Smooth muscle cell (in vitro differentiated cells): ENCODE measurements around the gene ZSWIM8. TPM values are rescaled to one million over a fixed set of nuclear protein-coding genes. Genes with fewer than 3 reads are reported as not detected.

ENCODE experiments used
- DNase-seq: peaks from one replicate; lab custom pipeline; 2025; ENCODE audit not compliant: unreplicated experiment; lab: John Stamatoyannopoulos, UW
- H2AFZ ChIP-seq: fragments of 200-600 bp; sonication (generic); 2 replicates; pipeline ENCODE4 v1.6.0; 2016; ENCODE audit warnings: antibody characterized with exemption, low read depth, mild to moderate bottlenecking
- H3F3A ChIP-seq: fragments of 200-600 bp; sonication (generic); 2 replicates; pipeline ENCODE4 v1.6.0; 2017; ENCODE audit warnings: antibody characterized with exemption, low read depth
- H3K27ac ChIP-seq: fragments of 200-600 bp; sonication (generic); 2 replicates; pipeline ENCODE4 v1.5.1; 2016; ENCODE audit warnings: low read depth, mild to moderate bottlenecking
- H3K27me3 ChIP-seq: fragments of 200-600 bp; sonication (generic); 2 replicates; pipeline ENCODE4 v1.6.1; 2016; ENCODE audit warnings: low read depth, mild to moderate bottlenecking
- H3K36me3 ChIP-seq: fragments of 200-600 bp; sonication (generic); 2 replicates; pipeline ENCODE4 v1.5.1; 2016; ENCODE audit warnings: low read depth
- H3K4me1 ChIP-seq: fragments of 200-600 bp; sonication (generic); 2 replicates; pipeline ENCODE4 v1.5.1; 2016; ENCODE audit warnings: low read depth
- H3K4me2 ChIP-seq: fragments of 200-600 bp; sonication (generic); 2 replicates; pipeline ENCODE4 v1.6.0; 2016; ENCODE audit warnings: mild to moderate bottlenecking
- H3K4me3 ChIP-seq: fragments of 200-600 bp; sonication (generic); 2 replicates; pipeline ENCODE4 v1.5.1; 2016; ENCODE audit warnings: mild to moderate bottlenecking
- H3K79me2 ChIP-seq: fragments of 200-600 bp; sonication (generic); 2 replicates; pipeline ENCODE4 v1.6.0; 2016; ENCODE audit warnings: low read depth, mild to moderate bottlenecking
- H3K9ac ChIP-seq: fragments of 200-600 bp; sonication (generic); 2 replicates; pipeline ENCODE4 v1.6.0; 2016; ENCODE audit warnings: low read depth
- H3K9me3 ChIP-seq: fragments of 200-600 bp; sonication (generic); replicated peaks from 2 replicates; pipeline ENCODE4 v1.5.1; 2016; ENCODE audit warnings: low read depth
- H4K20me1 ChIP-seq: fragments of 200-600 bp; sonication (generic); 2 replicates; pipeline ENCODE4 v1.6.0; 2016; ENCODE audit warnings: low read depth
- WGBS: methylation state at CpG from one replicate; pipeline ENCODE4 v1.1.7; 2016; ENCODE audit warnings: low lambda C conversion rate; 5-methylcytosine and 5-hydroxymethylcytosine counted together
- polyA plus RNA-seq: library from polyadenylated mRNA; unstranded; fragments of >200 nt; fragmentation: Nextera tagmentation; extraction: Ambion mirVana; gene quantifications from 2 replicates; pipeline ENCODE4 v1.2.1, GENCODE V29; 2016
- total RNA-seq: library from RNA; depleted of rRNA; stranded (reverse); fragments of >200 nt; gene quantifications from 2 replicates; pipeline ENCODE4 v1.2.3, GENCODE V29; 2014
- TF ChIP-seq, protein P1 (sequence below): fragments of 200-600 bp; sonication (generic); IDR thresholded peaks from 2 replicates; pipeline ENCODE4 v1.5.1; 2017; ENCODE audit warnings: borderline replicate concordance, mild to moderate bottlenecking, antibody characterized with exemption; ENCODE audit not compliant: insufficient read depth, poor library complexity, severe bottlenecking

Gene ZSWIM8
- total and polyA plus RNA-seq, 2 experiments from 2014 or later, result 48.3 to 83.9 TPM

DNA sequence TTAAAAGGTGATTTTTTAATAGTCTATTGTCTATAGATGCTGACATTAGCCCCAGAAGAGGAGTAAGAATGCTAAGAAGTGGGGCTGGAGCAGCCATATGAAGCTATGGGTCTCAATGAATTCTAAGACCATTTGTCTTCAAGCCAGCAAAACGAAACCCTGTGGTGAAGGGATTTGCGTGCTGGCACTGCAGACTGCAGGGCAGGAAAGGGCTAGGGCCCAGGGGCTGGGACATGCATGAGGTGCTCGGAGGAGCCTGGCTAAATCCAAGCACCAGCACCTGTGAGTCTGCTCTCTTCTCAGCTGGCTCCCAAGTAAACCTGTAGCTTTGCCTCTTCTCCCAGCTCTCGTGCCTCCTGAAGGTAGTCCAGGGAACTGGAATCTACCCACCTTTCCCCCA lies 27.3 kb downstream of the ZSWIM8 start:
- WGBS, result 90% methylated on average over 4 of the region's 4 CpGs
- Histone ChIP-seq H3K4me2 (no peak overlapping the region), H3K4me3 (no peak overlapping the region), H3K27me3 (no peaks in the 10 kb centered on the region), H3F3A (peaks cover 9% of the 10 kb centered on the region), H2AFZ (no peak overlapping the region), H3K79me2 (peaks cover 18% of the 10 kb centered on the region), H4K20me1 (no peaks in the 10 kb centered on the region), H3K9ac (no peak overlapping the region), H3K36me3 (no peaks in the 10 kb centered on the region), H3K9me3 (no peaks in the 10 kb centered on the region), H3K4me1 (peaks cover 17% of the 10 kb centered on the region), H3K27ac (no peak overlapping the region)
- DNase-seq, result no peak
- TF ChIP-seq, protein P1, sequence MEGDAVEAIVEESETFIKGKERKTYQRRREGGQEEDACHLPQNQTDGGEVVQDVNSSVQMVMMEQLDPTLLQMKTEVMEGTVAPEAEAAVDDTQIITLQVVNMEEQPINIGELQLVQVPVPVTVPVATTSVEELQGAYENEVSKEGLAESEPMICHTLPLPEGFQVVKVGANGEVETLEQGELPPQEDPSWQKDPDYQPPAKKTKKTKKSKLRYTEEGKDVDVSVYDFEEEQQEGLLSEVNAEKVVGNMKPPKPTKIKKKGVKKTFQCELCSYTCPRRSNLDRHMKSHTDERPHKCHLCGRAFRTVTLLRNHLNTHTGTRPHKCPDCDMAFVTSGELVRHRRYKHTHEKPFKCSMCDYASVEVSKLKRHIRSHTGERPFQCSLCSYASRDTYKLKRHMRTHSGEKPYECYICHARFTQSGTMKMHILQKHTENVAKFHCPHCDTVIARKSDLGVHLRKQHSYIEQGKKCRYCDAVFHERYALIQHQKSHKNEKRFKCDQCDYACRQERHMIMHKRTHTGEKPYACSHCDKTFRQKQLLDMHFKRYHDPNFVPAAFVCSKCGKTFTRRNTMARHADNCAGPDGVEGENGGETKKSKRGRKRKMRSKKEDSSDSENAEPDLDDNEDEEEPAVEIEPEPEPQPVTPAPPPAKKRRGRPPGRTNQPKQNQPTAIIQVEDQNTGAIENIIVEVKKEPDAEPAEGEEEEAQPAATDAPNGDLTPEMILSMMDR, result no peak

DNA sequence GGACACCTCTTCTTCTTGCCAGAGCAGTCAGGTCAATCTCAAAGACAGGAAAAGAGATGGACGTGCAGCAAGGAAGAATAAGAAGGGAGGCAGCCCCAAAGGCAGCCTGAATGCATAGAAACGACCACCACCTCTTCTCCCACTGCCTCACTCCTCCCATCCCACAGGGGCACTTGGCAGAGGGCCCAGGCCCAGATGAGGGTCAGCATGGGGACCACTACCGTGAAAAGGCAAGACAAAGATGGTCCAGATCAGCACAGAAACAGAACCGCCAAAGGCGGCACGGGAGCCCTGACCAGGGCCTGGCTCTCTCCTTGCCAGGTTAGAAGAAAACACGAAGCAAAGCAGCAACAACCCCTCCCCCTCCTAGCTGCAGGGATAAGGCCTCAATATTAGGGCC lies 27.9 kb downstream of the ZSWIM8 start:
- Histone ChIP-seq H3K27me3 (no peaks in the 10 kb centered on the region), H3K36me3 (no peaks in the 10 kb centered on the region), H3K9me3 (no peaks in the 10 kb centered on the region), H3K4me3 (no peak overlapping the region), H3K4me2 (no peak overlapping the region), H3K4me1 (peaks cover 17% of the 10 kb centered on the region), H4K20me1 (no peaks in the 10 kb centered on the region), H3K79me2 (peaks cover 18% of the 10 kb centered on the region), H3F3A (peaks cover 9% of the 10 kb centered on the region), H3K27ac (no peak overlapping the region), H2AFZ (no peak overlapping the region), H3K9ac (no peak overlapping the region)
- TF ChIP-seq, protein P1, result no peak
- DNase-seq, result no peak
- WGBS, result 94% methylated on average over 7 of the region's 7 CpGs

DNA sequence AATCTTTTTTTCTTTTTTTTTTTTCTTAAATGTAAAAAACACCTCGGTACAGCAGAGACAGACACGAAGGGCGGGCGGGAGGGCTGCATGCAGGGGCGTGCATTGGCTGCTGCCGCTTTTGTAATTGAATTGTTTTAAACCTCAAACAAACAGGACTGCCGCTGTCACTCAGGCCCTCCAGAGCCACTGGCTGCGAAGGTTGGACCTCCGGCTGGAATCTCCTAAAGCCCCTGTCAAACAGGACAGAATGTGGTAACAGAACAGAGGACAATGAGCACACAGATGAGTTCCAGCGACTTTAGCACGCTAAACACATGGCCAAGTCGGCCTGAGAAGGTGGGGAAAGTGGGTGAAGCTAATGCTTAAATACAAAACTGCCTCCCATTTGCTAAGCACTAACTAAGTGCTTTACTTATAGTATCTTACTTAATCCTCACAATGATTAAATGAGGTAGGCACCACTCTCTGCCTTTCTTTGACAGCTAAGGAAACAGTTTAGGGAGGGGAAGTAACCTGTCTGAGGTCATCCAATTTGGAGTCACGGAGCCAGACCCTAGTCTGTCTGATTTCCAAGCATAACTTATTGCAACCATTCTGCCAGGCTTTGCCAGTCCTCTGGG lies 29.0 kb downstream of the ZSWIM8 start:
- Histone ChIP-seq H4K20me1 (no peaks in the 10 kb centered on the region), H3K9ac (no peak overlapping the region), H3K4me3 (no peak overlapping the region), H3K4me2 (no peak overlapping the region), H3K27me3 (no peaks in the 10 kb centered on the region), H3F3A (peaks cover 9% of the 10 kb centered on the region), H3K79me2 (peaks cover 16% of the 10 kb centered on the region), H3K36me3 (no peaks in the 10 kb centered on the region), H3K9me3 (no peaks in the 10 kb centered on the region), H3K27ac (no peak overlapping the region), H2AFZ (no peak overlapping the region), H3K4me1 (peaks cover 17% of the 10 kb centered on the region)
- WGBS, result 91% methylated on average over 13 of the region's 13 CpGs
- TF ChIP-seq, protein P1, result no peak
- no peak for DNase-seq
